Mesenchymal stem cell (in vitro differentiated cells and primary cell): ENCODE measurements around the gene MYO5B.

Experiments
- DNase-seq: peaks from one replicate; pipeline ENCODE4 v3.0.0-alpha.2; 2013
- H2AFZ ChIP-seq: one replicate; pipeline ENCODE4 v1.6.1; 2013; ENCODE audit warnings: low read depth, mild to moderate bottlenecking, control low read depth, inconsistent platforms, low read length, moderate library complexity
- H2AK5ac ChIP-seq: 2 replicates; pipeline ENCODE4 v1.6.1; 2013; ENCODE audit warnings: low read length, moderate library complexity, mild to moderate bottlenecking, inconsistent platforms; ENCODE audit not compliant: severe bottlenecking
- H2BK120ac ChIP-seq: one replicate; pipeline ENCODE4 v1.6.1; 2013; ENCODE audit warnings: low read depth, mild to moderate bottlenecking, inconsistent platforms, low read length, moderate library complexity
- H2BK12ac ChIP-seq, 2 experiments: one replicate each; pipeline ENCODE4 v1.6.1; 2013; ENCODE audit warnings: inconsistent platforms in 2 of 2, low read length in 2 of 2, mild to moderate bottlenecking in 2 of 2, moderate library complexity in 2 of 2, control low read depth in 1 of 2
- H2BK15ac ChIP-seq: one replicate; pipeline ENCODE4 v1.6.1; 2013; ENCODE audit warnings: mild to moderate bottlenecking, low read depth, inconsistent platforms; ENCODE audit not compliant: poor library complexity, severe bottlenecking
- H2BK5ac ChIP-seq: 2 replicates; pipeline ENCODE4 v1.6.1; 2013; ENCODE audit warnings: low read depth, mild to moderate bottlenecking, low read length, control low read depth, inconsistent platforms; ENCODE audit not compliant: poor library complexity, severe bottlenecking
- H3K14ac ChIP-seq, 2 experiments: one replicate each; pipeline ENCODE4 v1.6.1; 2013; ENCODE audit warnings: inconsistent platforms in 2 of 2, low read length in 2 of 2, control low read depth in 1 of 2, mild to moderate bottlenecking in 1 of 2, moderate library complexity in 1 of 2
- H3K18ac ChIP-seq, 2 experiments: one replicate each; pipeline ENCODE4 v1.6.1; 2013; ENCODE audit warnings: inconsistent platforms in 2 of 2, low read length in 2 of 2, control low read depth in 1 of 2, low read depth in 1 of 2, mild to moderate bottlenecking in 1 of 2
- H3K23ac ChIP-seq, 2 experiments: one replicate each; pipeline ENCODE4 v1.6.1; 2013; ENCODE audit warnings: inconsistent platforms in 2 of 2, low read length in 2 of 2, mild to moderate bottlenecking in 2 of 2, moderate library complexity in 2 of 2, control low read depth in 1 of 2
- H3K27ac ChIP-seq: 2 replicates; pipeline ENCODE4 v1.5.1; 2013; ENCODE audit warnings: mild to moderate bottlenecking, moderate library complexity, low read length, control low read depth, inconsistent platforms; ENCODE audit not compliant: poor library complexity, severe bottlenecking
- H3K27me3 ChIP-seq, 2 experiments: 2 replicates each; pipeline versions ENCODE4 v1.6.1 to v1.7.0; 2013; ENCODE audit warnings: low read length in 2 of 2, mild to moderate bottlenecking in 2 of 2, moderate library complexity in 2 of 2, control low read depth in 1 of 2, inconsistent platforms in 1 of 2; ENCODE audit not compliant: control insufficient read depth in 1 of 2, insufficient read depth in 1 of 2
- H3K36me3 ChIP-seq, 2 experiments: 2 replicates each; pipeline versions ENCODE4 v1.6.1 to v1.7.0; 2013; ENCODE audit warnings: low read length in 2 of 2, control low read depth in 1 of 2, inconsistent platforms in 1 of 2, low read depth in 1 of 2, mild to moderate bottlenecking in 1 of 2; ENCODE audit not compliant: insufficient read depth in 2 of 2, control insufficient read depth in 1 of 2
- H3K4ac ChIP-seq, 2 experiments: one replicate each; pipeline ENCODE4 v1.6.1; 2013; ENCODE audit warnings: inconsistent platforms in 2 of 2, low read length in 2 of 2, mild to moderate bottlenecking in 2 of 2, moderate library complexity in 2 of 2, control low read depth in 1 of 2, low read depth in 1 of 2
- H3K4me1 ChIP-seq: 2 replicates; pipeline ENCODE4 v1.6.1; 2013; ENCODE audit warnings: low read depth, low read length, control low read depth; ENCODE audit not compliant: control insufficient read depth, insufficient read depth
- H3K4me2 ChIP-seq: 2 replicates; pipeline ENCODE4 v1.6.1; 2013; ENCODE audit warnings: low read length, mild to moderate bottlenecking, inconsistent platforms; ENCODE audit not compliant: poor library complexity, severe bottlenecking
- H3K4me3 ChIP-seq, 2 experiments: 2 replicates each; pipeline versions ENCODE4 v1.5.1 to v1.7.0; 2013; ENCODE audit warnings: low read length in 2 of 2, mild to moderate bottlenecking in 2 of 2, control low read depth in 1 of 2, low read depth in 1 of 2; ENCODE audit not compliant: insufficient read depth in 1 of 2
- H3K79me1 ChIP-seq: replicated peaks from 2 replicates; pipeline ENCODE4 v1.6.1; 2013; ENCODE audit warnings: mild to moderate bottlenecking, control low read depth, low read length, inconsistent platforms; ENCODE audit not compliant: poor library complexity, severe bottlenecking
- H3K9ac ChIP-seq: 2 replicates; pipeline ENCODE4 v1.7.0; 2013; ENCODE audit warnings: mild to moderate bottlenecking, low read length, moderate library complexity
- H3K9me3 ChIP-seq: 2 replicates; pipeline ENCODE4 v1.7.0; 2013; ENCODE audit warnings: mild to moderate bottlenecking, low read length; ENCODE audit not compliant: control insufficient read depth
- H4K8ac ChIP-seq: one replicate; pipeline ENCODE4 v1.6.1; 2013; ENCODE audit warnings: inconsistent platforms, mild to moderate bottlenecking, low read length, moderate library complexity
- H4K91ac ChIP-seq: one replicate; pipeline ENCODE4 v1.6.1; 2013; ENCODE audit warnings: mild to moderate bottlenecking, low read length, inconsistent platforms
- WGBS: methylation state at CpG from one replicate; pipeline ENCODE4 v1.1.7; 2013; ENCODE audit warnings: mixed read lengths; 5-methylcytosine and 5-hydroxymethylcytosine counted together

The MYO5B gene

DNA sequence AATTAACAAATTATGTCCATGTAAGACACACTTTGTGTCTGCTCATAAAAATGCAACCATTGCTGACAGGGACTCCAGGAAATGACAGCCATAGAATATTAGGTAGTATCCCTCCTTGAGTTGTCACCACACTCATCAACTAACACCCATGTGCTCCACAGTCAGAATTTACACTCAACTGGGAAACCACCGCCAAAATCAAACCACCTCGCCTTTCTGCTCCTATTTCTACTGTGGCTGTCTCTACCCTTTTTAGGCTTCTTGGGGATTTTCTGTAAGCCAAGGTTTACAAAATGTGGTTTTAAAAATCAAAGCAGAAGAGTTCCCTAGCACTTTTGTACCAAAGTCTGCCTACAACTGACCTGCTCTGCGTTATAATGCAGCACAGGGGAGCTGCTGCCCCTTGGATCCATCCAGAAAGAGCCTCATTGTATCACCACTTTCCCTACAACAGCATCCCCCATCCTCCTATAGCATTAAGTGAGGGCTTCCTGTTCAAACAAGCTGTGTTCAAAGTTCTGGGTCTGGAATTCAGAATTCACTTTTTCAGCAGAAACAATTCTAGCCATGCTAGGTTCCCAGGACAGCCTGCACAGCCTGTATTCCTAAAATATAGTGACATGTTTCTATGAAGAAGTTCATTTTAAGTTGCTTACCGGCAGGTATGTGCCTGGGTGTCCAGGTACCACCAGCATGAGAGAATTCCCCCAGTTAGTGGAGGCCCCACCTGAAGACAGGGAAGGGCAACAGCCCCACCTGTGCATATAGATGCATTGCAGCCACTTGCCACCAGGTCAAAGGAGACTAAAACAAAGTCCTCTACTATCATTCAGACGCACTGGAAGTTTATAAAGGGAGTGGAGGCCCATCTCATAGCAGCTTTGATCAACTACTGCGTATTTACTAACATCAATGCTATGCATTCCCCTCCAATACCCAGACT is 104.3 kb downstream of the MYO5B start:
- H2AFZ ChIP-seq = no peak overlapping the region
- no peaks in the 10 kb centered on the region for H3K36me3 ChIP-seq
- no peak overlapping the region for H2BK12ac ChIP-seq
- H3K9ac ChIP-seq = no peak overlapping the region
- no peak overlapping the region for H3K27ac ChIP-seq
- no peak overlapping the region for H2BK5ac ChIP-seq
- H3K4me2 ChIP-seq = no peak overlapping the region
- no peak overlapping the region for H3K4ac ChIP-seq
- H3K4me3 ChIP-seq = no peak overlapping the region
- H2BK15ac ChIP-seq = no peak overlapping the region
- peaks cover 19 to 22% of the 10 kb centered on the region in 2 experiments for H3K27me3 ChIP-seq
- H2AK5ac ChIP-seq = no peak overlapping the region
- no peaks in the 10 kb centered on the region for H3K4me1 ChIP-seq
- no peak overlapping the region for H3K14ac ChIP-seq
- DNase-seq = no peak
- 69% methylated on average over 6 of the region's 6 CpGs for WGBS
- H3K18ac ChIP-seq = no peak overlapping the region
- H3K79me1 ChIP-seq = no peaks in the 10 kb centered on the region
- H3K9me3 ChIP-seq = no peaks in the 10 kb centered on the region
- H2BK120ac ChIP-seq = no peak overlapping the region
- H3K23ac ChIP-seq = no peak overlapping the region
- no peak overlapping the region for H4K91ac ChIP-seq
- no peak overlapping the region for H4K8ac ChIP-seq

DNA sequence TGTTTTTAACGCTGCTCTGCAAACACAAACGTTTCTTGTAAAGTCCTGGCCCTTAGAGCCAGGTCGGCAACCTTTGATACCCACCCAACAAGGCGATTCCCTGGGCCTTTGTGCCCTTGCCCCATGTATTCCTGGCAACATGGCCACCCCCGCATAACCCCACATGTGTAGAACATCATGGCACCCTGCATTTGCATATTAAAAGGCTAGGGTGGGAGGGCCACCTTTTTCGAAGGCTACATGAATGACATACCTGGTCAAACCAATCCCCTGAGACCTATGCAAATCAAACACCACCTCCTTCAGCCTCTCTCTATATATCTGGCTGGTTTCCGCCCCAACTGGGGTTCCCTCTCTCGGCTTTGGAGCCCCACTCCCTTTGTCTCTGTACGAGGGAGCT is 105.2 kb downstream of the MYO5B start:
- Histone ChIP-seq H2BK12ac (no peak overlapping the region), H2AK5ac (no peak overlapping the region), H3K9me3 (no peaks in the 10 kb centered on the region), H2AFZ (no peak overlapping the region), H3K23ac (no peak overlapping the region), H3K4me3 (no peak overlapping the region), H3K18ac (no peak overlapping the region), H3K9ac (no peak overlapping the region), H3K27ac (no peak overlapping the region), H3K79me1 (no peaks in the 10 kb centered on the region), H3K4me1 (no peaks in the 10 kb centered on the region), H2BK120ac (no peak overlapping the region), H3K27me3 (peaks cover 19 to 22% of the 10 kb centered on the region in 2 experiments), H3K36me3 (no peaks in the 10 kb centered on the region), H3K4me2 (no peak overlapping the region), H3K14ac (no peak overlapping the region), H2BK5ac (no peak overlapping the region), H4K8ac (no peak overlapping the region), H2BK15ac (no peak overlapping the region), H3K4ac (no peak overlapping the region), H4K91ac (no peak overlapping the region)
- WGBS = 82% methylated on average over 9 of the region's 9 CpGs
- DNase-seq = no peak

DNA sequence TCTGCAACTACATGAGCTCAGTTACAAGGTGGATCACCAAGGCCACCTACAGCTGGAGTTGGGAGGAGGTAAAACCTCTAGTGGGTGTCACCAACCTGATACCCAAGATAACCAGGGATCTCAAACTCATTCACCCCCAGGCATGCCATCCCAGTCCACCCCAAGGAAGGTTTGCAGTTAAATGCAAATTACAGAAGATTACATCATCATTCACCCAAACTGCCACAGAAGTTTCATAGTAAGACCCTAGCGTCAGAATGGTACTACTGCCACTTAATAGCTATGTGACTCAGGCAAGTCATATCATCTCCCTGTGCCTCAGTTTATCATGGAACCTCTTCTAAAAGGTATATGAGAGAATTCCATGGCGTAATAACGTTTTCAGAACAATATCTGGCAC is 111.2 kb downstream of the MYO5B start:
- Histone ChIP-seq H2BK15ac (no peak overlapping the region), H3K14ac (no peak overlapping the region), H3K23ac (no peak overlapping the region), H3K27me3 (peaks cover 4 to 18% of the 10 kb centered on the region in 2 experiments), H3K36me3 (no peaks in the 10 kb centered on the region), H3K4me2 (no peak overlapping the region), H2BK120ac (no peak overlapping the region), H2AK5ac (no peak overlapping the region), H4K8ac (no peak overlapping the region), H3K4ac (no peak overlapping the region), H3K9me3 (no peaks in the 10 kb centered on the region), H2BK12ac (no peak overlapping the region), H2BK5ac (no peak overlapping the region), H3K4me3 (no peak overlapping the region), H2AFZ (no peak overlapping the region), H4K91ac (no peak overlapping the region), H3K9ac (no peak overlapping the region), H3K4me1 (no peaks in the 10 kb centered on the region), H3K27ac (no peak overlapping the region), H3K79me1 (no peaks in the 10 kb centered on the region), H3K18ac (no peak overlapping the region)
- 70% methylated on average over 3 of the region's 3 CpGs for WGBS
- no peak for DNase-seq

DNA sequence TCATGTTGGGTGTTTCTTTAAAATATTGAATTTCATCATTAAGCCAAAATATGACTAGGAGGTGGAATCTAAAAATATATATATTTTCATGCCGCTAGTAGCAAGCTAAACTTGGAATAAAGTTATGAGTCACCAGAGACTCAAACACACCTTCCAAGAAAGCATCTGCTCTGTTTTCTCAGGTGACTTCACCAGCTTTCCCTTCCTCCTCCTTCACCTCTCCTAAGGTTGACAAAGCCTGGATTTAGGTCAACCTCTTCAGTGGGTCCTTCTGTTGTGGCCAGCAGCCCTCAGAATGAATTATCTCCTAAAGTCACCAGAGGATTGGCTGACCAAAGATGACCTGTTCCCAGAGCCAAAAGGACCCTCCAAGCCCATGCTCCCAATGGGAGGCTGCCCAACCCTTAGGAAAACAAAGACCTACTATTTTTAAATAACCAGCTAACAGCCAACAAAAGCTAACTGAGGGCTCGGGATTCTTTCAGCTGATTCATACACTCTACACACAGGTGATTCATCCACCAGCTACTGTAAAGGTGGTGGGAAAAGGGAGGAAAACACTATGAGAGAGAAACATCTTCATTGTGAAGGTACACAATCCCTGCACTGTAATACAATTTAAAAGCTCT is 113.9 kb downstream of the MYO5B start:
- no peak overlapping the region for H3K23ac ChIP-seq
- no peak overlapping the region for H2AK5ac ChIP-seq
- H4K91ac ChIP-seq = no peak overlapping the region
- H3K9ac ChIP-seq = no peak overlapping the region
- H3K9me3 ChIP-seq = no peaks in the 10 kb centered on the region
- H2AFZ ChIP-seq = no peak overlapping the region
- no peak overlapping the region for H2BK15ac ChIP-seq
- no peak overlapping the region for H3K4ac ChIP-seq
- no peak overlapping the region for H2BK12ac ChIP-seq
- no peak overlapping the region for H3K4me2 ChIP-seq
- no peak overlapping the region for H2BK120ac ChIP-seq
- H3K36me3 ChIP-seq = no peaks in the 10 kb centered on the region
- H3K4me3 ChIP-seq = no peak overlapping the region
- H3K14ac ChIP-seq = no peak overlapping the region
- 96% methylated on average over 1 of the region's 2 CpGs for WGBS
- H4K8ac ChIP-seq = no peak overlapping the region
- H3K79me1 ChIP-seq = no peaks in the 10 kb centered on the region
- no peak overlapping the region for H3K18ac ChIP-seq
- no peaks in the 10 kb centered on the region for H3K4me1 ChIP-seq
- H2BK5ac ChIP-seq = no peak overlapping the region
- no peak for DNase-seq
- no peak overlapping the region for H3K27ac ChIP-seq
- H3K27me3 ChIP-seq = peaks cover 13 to 22% of the 10 kb centered on the region in 2 experiments
